HEK293 (cell line): ENCODE data around the gene DHRS7B.

Source experiments
- CTCF ChIA-PET: fragments of 350-600 bp; formaldehyde crosslinking; extraction: SDS; loops from one replicate; lab custom pipeline; 2021; ENCODE audit warnings: antibody characterized with exemption; lab: Yijun Ruan, JAX
- POLR2A ChIA-PET: fragments of 300-600 bp; formaldehyde crosslinking; extraction: SDS; loops from one replicate; lab custom pipeline; 2020; ENCODE audit warnings: antibody characterized with exemption, inconsistent platforms; lab: Yijun Ruan, JAX
- H3K27ac ChIP-seq: fragments of 200-500 bp; sonication (Bioruptor generic); 2 replicates; pipeline ENCODE4 v1.5.1; 2014; ENCODE audit warnings: low read depth, low read length, control low read depth, inconsistent platforms; ENCODE audit errors: extremely low read depth
- H3K36me3 ChIP-seq, 2 experiments: fragments of 200-500 bp in 1 of 2; sonication (Bioruptor generic) in 1 of 2; 1 replicate in 1 of 2; 2 replicates in 1 of 2; pipeline ENCODE4 v1.5.1; 2014 to 2017; ENCODE audit warnings: inconsistent platforms in 2 of 2, low read length in 2 of 2; ENCODE audit not compliant: control insufficient read depth in 2 of 2, insufficient read depth in 1 of 2
- H3K4me1 ChIP-seq: fragments of 200-500 bp; sonication (Bioruptor generic); 2 replicates; pipeline ENCODE4 v1.5.1; 2014; ENCODE audit warnings: mild to moderate bottlenecking, low read length, inconsistent platforms; ENCODE audit not compliant: control insufficient read depth, insufficient read depth
- H3K4me3 ChIP-seq: 2 replicates; pipeline ENCODE4 v1.5.1; 2011; ENCODE audit warnings: low read depth, mild to moderate bottlenecking, control low read depth, low read length, moderate library complexity
- H3K9me3 ChIP-seq: fragments of 200-500 bp; sonication (Bioruptor generic); 2 replicates; pipeline ENCODE4 v1.5.1; 2014; ENCODE audit warnings: low read depth, low read length, inconsistent platforms; ENCODE audit not compliant: control insufficient read depth, insufficient read depth
- HOXD13 ChIP-seq: sonication (generic); formaldehyde crosslinking; IDR thresholded peaks from 2 replicates; pipeline ENCODE4 v1.8.0; 2022; ENCODE audit warnings: missing genetic modification reagents, borderline replicate concordance
- KLF8 ChIP-seq: fragments of 450-650 bp; formaldehyde crosslinking; IDR thresholded peaks from 2 replicates; pipeline ENCODE4 v1.5.1; 2016; ENCODE audit warnings: missing biosample characterization, missing genetic modification characterization
- KLF9 ChIP-seq: fragments of 450-650 bp; formaldehyde crosslinking; IDR thresholded peaks from 2 replicates; pipeline ENCODE4 v1.5.1; 2016; ENCODE audit warnings: missing biosample characterization, missing genetic modification characterization, low read depth
- OVOL3 ChIP-seq: fragments of 450-650 bp; formaldehyde crosslinking; IDR thresholded peaks from 2 replicates; pipeline ENCODE4 v1.5.1; 2016; ENCODE audit warnings: missing biosample characterization, missing genetic modification characterization
- PRDM10 ChIP-seq: fragments of 450-650 bp; formaldehyde crosslinking; IDR thresholded peaks from 2 replicates; pipeline ENCODE4 v1.5.1; 2016; ENCODE audit warnings: missing biosample characterization, missing genetic modification characterization
- ZBTB49 ChIP-seq: fragments of 450-650 bp; formaldehyde crosslinking; IDR thresholded peaks from 2 replicates; pipeline ENCODE4 v1.5.1; 2016; ENCODE audit warnings: missing biosample characterization, missing genetic modification characterization, low read depth
- ZFHX2 ChIP-seq: fragments of 450-650 bp; formaldehyde crosslinking; conservative IDR thresholded peaks from 2 replicates; pipeline ENCODE4 v1.5.1; 2016; ENCODE audit warnings: missing biosample characterization, missing genetic modification characterization
- ZNF155 ChIP-seq: fragments of 450-650 bp; formaldehyde crosslinking; IDR thresholded peaks from 2 replicates; pipeline ENCODE4 v1.5.1; 2016; ENCODE audit warnings: missing biosample characterization, missing genetic modification characterization
- ZNF239 ChIP-seq: fragments of 450-650 bp; formaldehyde crosslinking; IDR thresholded peaks from 2 replicates; pipeline ENCODE4 v1.5.1; 2016; ENCODE audit warnings: missing biosample characterization, missing genetic modification characterization
- ZNF26 ChIP-seq: fragments of 450-650 bp; formaldehyde crosslinking; IDR thresholded peaks from 2 replicates; pipeline ENCODE4 v1.5.1; 2016; ENCODE audit warnings: missing biosample characterization, missing genetic modification characterization
- ZNF600 ChIP-seq: fragments of 450-650 bp; formaldehyde crosslinking; IDR thresholded peaks from 2 replicates; pipeline ENCODE4 v1.5.1; 2016; ENCODE audit warnings: missing biosample characterization, missing genetic modification characterization
- ZNF677 ChIP-seq: fragments of 450-650 bp; IDR thresholded peaks from 2 replicates; pipeline ENCODE4 v1.5.0; 2018; ENCODE audit warnings: missing biosample characterization, mild to moderate bottlenecking, missing genetic modification characterization, moderate library complexity
- ZNF707 ChIP-seq: fragments of 450-650 bp; formaldehyde crosslinking; IDR thresholded peaks from 2 replicates; pipeline ENCODE4 v1.5.1; 2016; ENCODE audit warnings: missing biosample characterization, missing genetic modification characterization

DHRS7B gene

DNA sequence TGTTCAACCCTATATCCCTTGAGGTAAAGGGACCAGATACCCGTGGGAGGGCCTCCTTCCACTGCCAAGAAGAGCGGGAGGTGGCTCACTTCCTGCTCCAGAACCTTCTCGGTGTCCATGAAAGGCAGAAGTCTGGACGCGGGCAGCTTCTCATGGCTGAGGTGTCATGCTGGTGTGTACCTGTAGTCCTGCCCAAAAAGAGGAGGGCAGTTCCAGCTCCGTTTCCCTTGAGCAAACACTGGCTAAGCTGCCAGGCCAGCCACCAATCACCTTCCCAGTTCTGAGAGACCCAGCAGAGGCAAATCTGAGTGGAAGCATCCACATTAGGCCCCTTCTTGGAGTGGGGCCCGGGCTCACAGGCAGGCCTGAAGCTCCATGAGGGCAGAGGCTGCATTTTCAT lies 81.6 kb downstream of the DHRS7B start:
- no peak overlapping the region for H3K4me3 ChIP-seq
- POLR2A ChIA-PET = no interaction called here
- H3K9me3 ChIP-seq = no peaks in the 10 kb centered on the region
- TF ChIP-seq KLF9 (tag by site-specific recombination) = no peak
- TF ChIP-seq HOXD13 (CRISPR knock-in tag) = no peak
- TF ChIP-seq, all 188 proteins: peak for 0
- Histone ChIP-seq H3K27ac (no peak overlapping the region), H3K36me3 (peaks cover 18 to 52% of the 10 kb centered on the region in 2 experiments), H3K4me1 (peaks cover 9% of the 10 kb centered on the region)
- CTCF ChIA-PET = interaction anchor here (0.7 kb wide), 1 partner anchor 1127 kb away, joined by 3 read pairs; no protein-coding TSS in a partner anchor

DNA sequence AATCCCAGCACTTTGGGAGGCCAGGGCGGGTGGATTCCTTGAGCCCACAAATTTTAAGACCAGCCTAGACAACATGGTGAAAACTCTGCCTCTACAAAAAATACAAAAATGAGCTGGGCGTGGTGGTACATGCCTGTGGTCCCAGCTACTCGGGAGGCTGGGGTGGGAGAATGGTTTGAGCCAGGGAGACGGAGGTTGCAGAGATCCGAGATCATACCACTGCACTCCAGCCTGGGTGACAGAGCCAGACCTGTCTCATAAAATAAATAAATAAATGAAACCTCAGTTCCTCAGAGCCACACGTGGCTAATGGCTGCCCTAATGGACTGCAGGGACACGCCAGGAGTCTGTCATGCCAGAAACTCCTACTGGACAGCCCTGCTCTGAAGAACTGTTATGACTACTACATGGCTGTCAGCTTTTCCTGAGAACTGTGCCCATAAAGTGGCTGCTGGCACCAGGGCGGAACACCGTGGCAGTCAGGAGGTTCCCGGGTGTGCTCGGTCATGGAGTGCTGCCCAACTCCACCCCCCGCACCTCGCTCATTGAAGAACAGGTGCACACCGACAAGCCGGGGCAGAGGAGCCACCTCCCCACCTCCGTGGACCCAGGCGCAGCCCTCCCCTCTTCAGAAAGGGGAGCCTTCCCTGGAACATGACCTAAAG lies 82.9 kb downstream of the DHRS7B start:
- Histone ChIP-seq H3K27ac (no peak overlapping the region), H3K4me3 (no peak overlapping the region), H3K36me3 (peaks cover 18 to 51% of the 10 kb centered on the region in 2 experiments), H3K4me1 (peaks cover 9% of the 10 kb centered on the region), H3K9me3 (no peaks in the 10 kb centered on the region)
- CTCF ChIA-PET = no interaction called here
- POLR2A ChIA-PET = no interaction called here
- TF ChIP-seq KLF8 (tag by site-specific recombination) = no peak
- TF ChIP-seq ZNF26 (tag by site-specific recombination) = no peak
- no peak for TF ChIP-seq OVOL3
- TF ChIP-seq ZNF677 (tag by site-specific recombination) = no peak
- peak; percentile 53; the same call in 1 of the 2 replicates for TF ChIP-seq PRDM10 (tag by site-specific recombination)
- no peak for TF ChIP-seq ZBTB49 (tag by site-specific recombination)
- TF ChIP-seq ZNF239 = no peak
- TF ChIP-seq ZNF155 (tag by site-specific recombination) = no peak

DNA sequence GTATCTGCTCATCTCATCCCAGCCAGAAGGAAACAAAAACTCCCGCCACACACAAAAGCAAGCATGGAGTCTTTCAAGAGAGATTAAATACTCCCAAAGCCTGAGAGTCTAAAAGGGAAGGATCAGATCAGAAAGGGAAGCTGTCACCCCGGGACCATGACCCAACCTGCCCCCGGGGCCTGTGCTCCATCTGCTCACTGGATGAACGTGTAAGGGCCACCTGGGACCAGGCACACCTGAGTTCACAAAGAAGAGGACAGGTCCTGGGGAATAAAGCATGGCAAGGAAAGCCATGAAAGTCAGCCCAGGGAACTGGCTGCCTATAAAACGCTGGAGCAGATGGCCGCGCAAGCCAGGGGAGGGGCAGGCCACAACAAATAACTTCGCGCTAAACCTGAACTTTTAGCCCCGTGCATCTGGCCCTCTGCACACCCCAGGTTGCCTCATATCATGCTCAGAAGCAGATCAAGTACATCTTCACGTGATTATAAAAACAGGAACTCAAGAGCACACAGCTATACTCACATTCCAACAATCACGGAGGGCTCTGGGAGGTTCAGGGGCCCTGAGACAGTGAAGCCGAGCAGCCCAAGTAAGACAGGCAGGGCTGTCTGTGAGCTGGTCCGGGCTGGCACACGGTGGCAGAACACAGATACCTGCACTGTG lies 83.8 kb downstream of the DHRS7B start:
- TF ChIP-seq ZFHX2 (tag by site-specific recombination) = no peak
- no peak for TF ChIP-seq ZNF707
- TF ChIP-seq ZNF600 (tag by site-specific recombination) = peak; percentile 64; the same call in 1 of the 2 replicates
- H3K36me3 ChIP-seq = peaks cover 18 to 51% of the 10 kb centered on the region in 2 experiments
- no peaks in the 10 kb centered on the region for H3K9me3 ChIP-seq
- no peak overlapping the region for H3K4me3 ChIP-seq
- ChIA-PET CTCF (interaction anchor here (0.6 to 1.9 kb wide), 2 partner anchors 92 to 111 kb away, joined by 3 to 7 read pairs; no protein-coding TSS in a partner anchor), POLR2A (no interaction called here)
- no peak overlapping the region for H3K27ac ChIP-seq
- peaks cover 9% of the 10 kb centered on the region for H3K4me1 ChIP-seq
